Measurements from ENCODE around the gene TRAF6.

DNA sequence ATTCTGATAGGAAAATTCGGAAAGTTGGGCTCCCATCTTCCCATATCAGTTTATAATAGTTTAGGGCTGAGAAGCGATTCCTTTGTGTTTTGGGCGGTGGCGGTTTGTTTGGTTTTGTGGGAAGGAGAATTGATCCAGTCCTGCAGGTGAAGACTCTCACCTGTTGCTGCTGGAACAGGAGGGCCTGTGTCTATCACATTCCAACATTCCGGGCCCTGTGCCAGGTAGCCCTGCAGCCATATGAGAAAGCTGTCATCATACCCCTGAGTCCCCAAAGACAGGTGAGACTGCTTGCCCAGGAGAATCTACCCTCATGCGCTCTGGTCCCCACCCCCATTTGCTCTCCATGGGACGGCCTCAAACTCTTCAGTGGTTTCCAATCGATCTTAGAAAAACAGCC lies 62.1 kb downstream of the TRAF6 start:
- TF ChIP-seq, protein P1, sequence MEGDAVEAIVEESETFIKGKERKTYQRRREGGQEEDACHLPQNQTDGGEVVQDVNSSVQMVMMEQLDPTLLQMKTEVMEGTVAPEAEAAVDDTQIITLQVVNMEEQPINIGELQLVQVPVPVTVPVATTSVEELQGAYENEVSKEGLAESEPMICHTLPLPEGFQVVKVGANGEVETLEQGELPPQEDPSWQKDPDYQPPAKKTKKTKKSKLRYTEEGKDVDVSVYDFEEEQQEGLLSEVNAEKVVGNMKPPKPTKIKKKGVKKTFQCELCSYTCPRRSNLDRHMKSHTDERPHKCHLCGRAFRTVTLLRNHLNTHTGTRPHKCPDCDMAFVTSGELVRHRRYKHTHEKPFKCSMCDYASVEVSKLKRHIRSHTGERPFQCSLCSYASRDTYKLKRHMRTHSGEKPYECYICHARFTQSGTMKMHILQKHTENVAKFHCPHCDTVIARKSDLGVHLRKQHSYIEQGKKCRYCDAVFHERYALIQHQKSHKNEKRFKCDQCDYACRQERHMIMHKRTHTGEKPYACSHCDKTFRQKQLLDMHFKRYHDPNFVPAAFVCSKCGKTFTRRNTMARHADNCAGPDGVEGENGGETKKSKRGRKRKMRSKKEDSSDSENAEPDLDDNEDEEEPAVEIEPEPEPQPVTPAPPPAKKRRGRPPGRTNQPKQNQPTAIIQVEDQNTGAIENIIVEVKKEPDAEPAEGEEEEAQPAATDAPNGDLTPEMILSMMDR (IDR thresholded peaks at IDR 0.05), result no peak
- TF ChIP-seq POLR2A (IDR thresholded peaks at IDR 0.05), result no peak

Measured in body of pancreas (tissue), 4 donors.